ENCODE data around the gene C1orf232. TPM values are rescaled to one million over a fixed set of nuclear protein-coding genes. Genes with fewer than 3 reads are reported as not detected.
A peak's percentile ranks its signal among the peaks of the same experiment; 100 is the strongest.

The C1orf232 gene
- total and polyA plus RNA-seq, 2 donors (not counting 1 experiment from before 2014, with no cell fraction given), result not detected

DNA sequence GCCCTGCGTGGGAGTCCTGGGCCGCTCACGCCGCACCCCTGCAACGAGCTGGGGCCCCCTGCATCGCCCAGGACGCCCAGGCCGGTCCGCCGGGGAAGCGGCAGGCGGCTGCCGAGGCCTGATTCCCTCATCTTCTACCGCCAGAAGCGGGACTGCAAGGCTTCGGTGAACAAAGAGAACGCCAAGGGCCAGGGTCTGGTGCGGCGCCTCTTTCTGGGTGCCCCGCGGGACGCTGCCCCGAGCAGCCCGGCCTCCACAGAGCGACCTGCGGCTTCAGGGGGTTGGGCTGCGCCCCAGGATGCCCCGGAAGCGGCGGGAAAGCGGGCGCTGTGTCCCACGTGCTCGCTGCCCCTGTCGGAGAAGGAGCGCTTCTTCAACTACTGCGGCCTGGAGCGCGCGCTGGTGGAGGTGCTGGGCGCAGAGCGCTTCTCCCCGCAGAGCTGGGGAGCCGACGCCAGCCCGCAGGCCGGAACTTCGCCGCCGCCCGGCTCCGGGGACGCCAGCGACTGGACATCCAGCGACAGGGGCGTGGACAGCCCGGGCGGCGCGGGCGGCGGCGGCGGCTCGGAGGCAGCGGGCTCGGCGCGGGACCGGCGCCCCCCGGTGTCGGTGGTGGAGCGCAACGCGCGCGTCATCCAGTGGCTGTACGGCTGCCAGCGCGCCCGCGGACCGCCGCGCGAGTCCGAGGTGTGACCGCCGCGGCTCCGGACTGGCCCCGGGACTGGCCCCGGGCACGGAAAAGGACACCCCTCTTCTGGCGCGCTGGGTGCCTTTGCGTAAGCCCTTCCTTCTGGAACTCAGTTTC, 7.1 kb downstream of the C1orf232 start:
- H3K9me3 Mint-ChIP-seq (ENCODE audit: insufficient read depth), result no peaks in the 10 kb centered on the region
- no peaks in the 10 kb centered on the region for H3K79me2 ChIP-seq (ENCODE audit: control insufficient read depth, insufficient read depth, low read length)
- peaks cover 27% of the 10 kb centered on the region for H3K27me3 Mint-ChIP-seq
- TF ChIP-seq EZH2 (IDR thresholded peaks at IDR 0.05; ENCODE audit: borderline replicate concordance, insufficient read depth, low read depth, low read length, poor library complexity, severe bottlenecking), result no peak
- TF ChIP-seq, protein P1, sequence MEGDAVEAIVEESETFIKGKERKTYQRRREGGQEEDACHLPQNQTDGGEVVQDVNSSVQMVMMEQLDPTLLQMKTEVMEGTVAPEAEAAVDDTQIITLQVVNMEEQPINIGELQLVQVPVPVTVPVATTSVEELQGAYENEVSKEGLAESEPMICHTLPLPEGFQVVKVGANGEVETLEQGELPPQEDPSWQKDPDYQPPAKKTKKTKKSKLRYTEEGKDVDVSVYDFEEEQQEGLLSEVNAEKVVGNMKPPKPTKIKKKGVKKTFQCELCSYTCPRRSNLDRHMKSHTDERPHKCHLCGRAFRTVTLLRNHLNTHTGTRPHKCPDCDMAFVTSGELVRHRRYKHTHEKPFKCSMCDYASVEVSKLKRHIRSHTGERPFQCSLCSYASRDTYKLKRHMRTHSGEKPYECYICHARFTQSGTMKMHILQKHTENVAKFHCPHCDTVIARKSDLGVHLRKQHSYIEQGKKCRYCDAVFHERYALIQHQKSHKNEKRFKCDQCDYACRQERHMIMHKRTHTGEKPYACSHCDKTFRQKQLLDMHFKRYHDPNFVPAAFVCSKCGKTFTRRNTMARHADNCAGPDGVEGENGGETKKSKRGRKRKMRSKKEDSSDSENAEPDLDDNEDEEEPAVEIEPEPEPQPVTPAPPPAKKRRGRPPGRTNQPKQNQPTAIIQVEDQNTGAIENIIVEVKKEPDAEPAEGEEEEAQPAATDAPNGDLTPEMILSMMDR (IDR thresholded peaks at IDR 0.05), result no peak
- peak overlapping the region; percentile 49 for H3K9ac ChIP-seq (ENCODE audit: low read length)
- H3K27ac ChIP-seq (ENCODE audit: low read length in 2 of 2), result no peak overlapping the region
- H3K36me3 ChIP-seq (replicated peaks in 1 of 2; ENCODE audit: control extremely low read depth in 1 of 2, control insufficient read depth in 1 of 2, extremely low read depth in 1 of 2, insufficient read depth in 2 of 2, low read length in 1 of 2), result no peaks in the 10 kb centered on the region
- peak overlapping the region; percentile 75 for H2AFZ ChIP-seq (ENCODE audit: insufficient read depth, low read depth, low read length, poor library complexity, severe bottlenecking)
- H3K4me2 ChIP-seq (replicated peaks; ENCODE audit: low read depth, low read length, poor library complexity, severe bottlenecking), result peak overlapping the region; percentile 83
- peak overlapping the region; percentile 75 for H3K4me3 Mint-ChIP-seq
- ChIA-PET CTCF (interaction anchor here (0.9 to 2.1 kb wide), 5 partner anchors 8 to 57 kb away, joined by 3 to 8 read pairs (median 5); partner anchors contain the start of gene ZNF593), POLR2A (no interaction called here)
- H3K4me3 ChIP-seq (ENCODE audit: control extremely low read depth in 1 of 5, extremely low read depth in 1 of 5, insufficient read depth in 1 of 5, low read depth in 2 of 5, low read length in 4 of 5), result peak overlapping the region in 3 of 5 experiments; percentile 33 to 47 (median 39)
- H3K4me1 ChIP-seq (ENCODE audit: control insufficient read depth in 2 of 2, insufficient read depth in 2 of 2, low read length in 2 of 2), result peaks cover 25% of the 10 kb centered on the region in 2 donors
- no peaks in the 10 kb centered on the region for H4K20me1 ChIP-seq (ENCODE audit: control insufficient read depth, insufficient read depth, low read length, poor library complexity, severe bottlenecking)
- peak; percentile 69 for DNase-seq
- no peak overlapping the region for H3K27ac Mint-ChIP-seq
- intact Hi-C loops (cut with micrococcal nuclease), result loop anchor here (5.0 kb wide), 1 partner anchor 124 kb away; no protein-coding TSS in a partner anchor
- peak; percentile 45 for ATAC-seq (ENCODE audit: low read depth)
- H3K4me1 Mint-ChIP-seq, result peaks cover 13% of the 10 kb centered on the region
- peaks cover 0 to 64% (median 23%) of the 10 kb centered on the region in 4 experiments for H3K27me3 ChIP-seq (replicated peaks in 1 of 4; ENCODE audit: control extremely low read depth in 1 of 4, control insufficient read depth in 3 of 4, insufficient read depth in 4 of 4, low read length in 3 of 4)
- H3K9me3 ChIP-seq (ENCODE audit: control extremely low read depth in 1 of 3, control insufficient read depth in 2 of 3, insufficient read depth in 1 of 3, low read length in 2 of 3), result peaks cover 0 to 3% (median 0%) of the 10 kb centered on the region in 3 donors
- 5% methylated on average over 98 of the region's 98 CpGs for WGBS (ENCODE audit: insufficient coverage)

Measured in B cell (primary cell).